H9 (cell line): Measurements from ENCODE around the gene CARD19. TPM values are rescaled to one million over a fixed set of nuclear protein-coding genes. Genes with fewer than 3 reads are reported as not detected.

Experiments used
- DNase-seq: peaks from one replicate; pipeline ENCODE4 v3.0.0-alpha.2; 2017
- H2AFZ ChIP-seq: one replicate; pipeline ENCODE4 v1.6.1; 2013; ENCODE audit warnings: mild to moderate bottlenecking, low read length, control low read depth, moderate library complexity
- H2AK5ac ChIP-seq: 2 replicates; pipeline ENCODE4 v1.6.1; 2013; ENCODE audit warnings: low read length, control low read depth, mixed read lengths; ENCODE audit not compliant: insufficient read length
- H2BK120ac ChIP-seq: one replicate; pipeline ENCODE4 v1.6.1; 2013; ENCODE audit warnings: low read depth, mild to moderate bottlenecking, low read length, control low read depth, inconsistent platforms; ENCODE audit not compliant: poor library complexity, severe bottlenecking
- H2BK12ac ChIP-seq: 2 replicates; pipeline ENCODE4 v1.6.1; 2013; ENCODE audit warnings: low read length, control low read depth, mixed read lengths, low read depth; ENCODE audit not compliant: insufficient read length
- H2BK15ac ChIP-seq: 2 replicates; pipeline ENCODE4 v1.6.1; 2013; ENCODE audit warnings: low read depth, low read length, control low read depth
- H2BK20ac ChIP-seq: one replicate; pipeline ENCODE4 v1.6.1; 2013; ENCODE audit warnings: low read depth, mild to moderate bottlenecking, low read length, control low read depth, inconsistent platforms; ENCODE audit not compliant: poor library complexity, severe bottlenecking
- H2BK5ac ChIP-seq: 2 replicates; pipeline ENCODE4 v1.6.1; 2013; ENCODE audit warnings: low read length, control low read depth, mixed read lengths; ENCODE audit not compliant: insufficient read length
- H3K14ac ChIP-seq: 2 replicates; pipeline ENCODE4 v1.6.1; 2013; ENCODE audit warnings: low read length, control low read depth; ENCODE audit not compliant: insufficient read depth
- H3K18ac ChIP-seq: 2 replicates; pipeline ENCODE4 v1.6.1; 2013; ENCODE audit warnings: low read depth, mild to moderate bottlenecking, mixed read lengths, low read length, control low read depth; ENCODE audit not compliant: insufficient read length
- H3K23ac ChIP-seq: 2 replicates; pipeline ENCODE4 v1.6.1; 2013; ENCODE audit warnings: low read length, control low read depth, mixed read lengths, low read depth; ENCODE audit not compliant: insufficient read length
- H3K23me2 ChIP-seq: 2 replicates; pipeline ENCODE4 v1.6.1; 2013; ENCODE audit warnings: low read depth, mild to moderate bottlenecking, mixed read lengths, low read length, control low read depth; ENCODE audit not compliant: insufficient read length, poor library complexity, severe bottlenecking
- H3K27ac ChIP-seq: 2 replicates; pipeline ENCODE4 v1.5.1; 2013; ENCODE audit warnings: low read length, control low read depth, mixed read lengths, low read depth; ENCODE audit not compliant: insufficient read length
- H3K27me3 ChIP-seq: 2 replicates; pipeline ENCODE4 v1.6.1; 2013; ENCODE audit warnings: low read length, control low read depth, inconsistent platforms; ENCODE audit not compliant: insufficient read depth
- H3K4ac ChIP-seq: 2 replicates; pipeline ENCODE4 v1.6.1; 2013; ENCODE audit warnings: low read depth, mild to moderate bottlenecking, control low read depth, inconsistent platforms, low read length, moderate library complexity
- H3K4me1 ChIP-seq: 2 replicates; pipeline ENCODE4 v1.6.1; 2013; ENCODE audit warnings: low read length, control low read depth, inconsistent platforms; ENCODE audit not compliant: insufficient read depth
- H3K4me2 ChIP-seq: 2 replicates; pipeline ENCODE4 v1.6.1; 2013; ENCODE audit warnings: low read length, control low read depth, mixed read lengths; ENCODE audit not compliant: insufficient read length, insufficient read depth
- H3K56ac ChIP-seq: 2 replicates; pipeline ENCODE4 v1.6.1; 2013; ENCODE audit warnings: low read depth, mild to moderate bottlenecking, mixed read lengths, low read length, control low read depth; ENCODE audit not compliant: insufficient read length
- H3K79me1 ChIP-seq: 2 replicates; pipeline ENCODE4 v1.6.1; 2013; ENCODE audit warnings: low read depth, mild to moderate bottlenecking, moderate library complexity, low read length, control low read depth, inconsistent platforms; ENCODE audit not compliant: insufficient read depth, poor library complexity, severe bottlenecking
- H3K79me2 ChIP-seq: 2 replicates; pipeline ENCODE4 v1.6.1; 2013; ENCODE audit warnings: low read length, control low read depth, inconsistent platforms; ENCODE audit not compliant: insufficient read depth
- H3K9ac ChIP-seq: 2 replicates; pipeline ENCODE4 v1.6.1; 2013; ENCODE audit warnings: low read length, control low read depth, mixed read lengths; ENCODE audit not compliant: insufficient read length; ENCODE audit errors: extremely low read depth
- H3K9me3 ChIP-seq: one replicate; pipeline ENCODE4 v1.6.1; 2013; ENCODE audit warnings: low read depth, low read length, inconsistent platforms; ENCODE audit not compliant: control insufficient read depth
- H3T11ph ChIP-seq: one replicate; pipeline ENCODE4 v1.6.1; 2013; ENCODE audit warnings: mild to moderate bottlenecking, low read length, control low read depth, inconsistent platforms
- H4K20me1 ChIP-seq: one replicate; pipeline ENCODE4 v1.6.1; 2013; ENCODE audit not compliant: control insufficient read depth, insufficient read length, insufficient read depth
- H4K5ac ChIP-seq: 2 replicates; pipeline ENCODE4 v1.6.1; 2013; ENCODE audit warnings: low read depth, mild to moderate bottlenecking, mixed read lengths, low read length, control low read depth; ENCODE audit not compliant: insufficient read length
- H4K8ac ChIP-seq: replicated peaks from 2 replicates; pipeline ENCODE4 v1.6.1; 2013; ENCODE audit warnings: low read length, control low read depth, mixed read lengths, low read depth; ENCODE audit not compliant: insufficient read length
- H4K91ac ChIP-seq: 2 replicates; pipeline ENCODE4 v1.6.1; 2013; ENCODE audit warnings: low read depth, mild to moderate bottlenecking, moderate library complexity, mixed read lengths, low read length, control low read depth; ENCODE audit not compliant: insufficient read length
- H3K27ac Mint-ChIP-seq, 3 experiments: 2 replicates in 2 of 3; 3 replicates in 1 of 3; pipeline ENCODE4 v1.8.0; 2020 to 2021; ENCODE audit warnings: mixed read lengths in 3 of 3, mild to moderate bottlenecking in 1 of 3, moderate library complexity in 1 of 3
- H3K27me3 Mint-ChIP-seq: 2 replicates; pipeline ENCODE4 v1.8.0; 2021; ENCODE audit warnings: low read depth, mild to moderate bottlenecking, moderate library complexity, mixed read lengths
- H3K36me3 Mint-ChIP-seq, 3 experiments: 2 replicates in 2 of 3; 3 replicates in 1 of 3; pipeline ENCODE4 v1.8.0; 2020 to 2021; ENCODE audit warnings: low read depth in 3 of 3, mixed read lengths in 3 of 3; ENCODE audit not compliant: insufficient read depth in 1 of 3
- H3K4me1 Mint-ChIP-seq, 2 experiments: 2 replicates each; pipeline ENCODE4 v1.8.0; 2020; ENCODE audit warnings: mixed read lengths in 2 of 2
- H3K4me3 Mint-ChIP-seq, 2 experiments: 2 replicates in 1 of 2; 3 replicates in 1 of 2; pipeline ENCODE4 v1.8.0; 2020 to 2021; ENCODE audit warnings: mild to moderate bottlenecking in 2 of 2, mixed read lengths in 2 of 2, moderate library complexity in 1 of 2
- H3K9me3 Mint-ChIP-seq, 2 experiments: 2 replicates in 1 of 2; 3 replicates in 1 of 2; pipeline ENCODE4 v1.8.0; 2020; ENCODE audit warnings: mild to moderate bottlenecking in 2 of 2, mixed read lengths in 2 of 2, moderate library complexity in 1 of 2
- CTCF ChIP-seq: fragments of 200-600 bp; sonication (generic); conservative IDR thresholded peaks from 3 replicates; pipeline ENCODE4 v1.8.0; 2021; ENCODE audit warnings: antibody characterized with exemption, mild to moderate bottlenecking
- WGBS: extraction: QIAGEN DNeasy Blood & Tissue Kit; methylation state at CpG from one replicate; pipeline ENCODE4 v1.1.7; 2013; ENCODE audit warnings: missing lambda C conversion rate, low lambda C conversion rate, mixed read lengths; ENCODE audit not compliant: insufficient read length; ENCODE audit errors: extremely low coverage; 5-methylcytosine and 5-hydroxymethylcytosine counted together
- total RNA-seq: library from RNA; stranded (reverse); gene quantifications from 2 replicates; pipeline ENCODE4 v1.2.1, GENCODE V29; 2021

Gene CARD19
- total RNA-seq, 1 experiment from 2014 or later = 21.4 TPM

- Mint-ChIP-seq H3K9me3 (peaks cover 6 to 9% of the 10 kb centered on the region in 2 experiments; a peak in 4 of 5 replicates), H3K4me3 (no peak overlapping the region), H3K4me1 (0 out of 4 replicates have a peak, but pooled peaks cover 0 to 3% of the 10 kb centered on the region in 2 experiments), H3K27ac (peak overlapping the region in 2 of 3 experiments; percentile 7 to 54; a peak in 2 of 7 replicates), H3K36me3 (peaks cover 11 to 17% (median 16%) of the 10 kb centered on the region in 3 experiments), H3K27me3 (no peaks in the 10 kb centered on the region)
- Histone ChIP-seq H4K8ac (no peak overlapping the region), H3K79me1 (no peaks in the 10 kb centered on the region), H3K9me3 (no peaks in the 10 kb centered on the region), H3K4me1 (no peaks in the 10 kb centered on the region), H3K9ac (no peak overlapping the region), H2AFZ (no peak overlapping the region), H3K27ac (no peak overlapping the region), H3K27me3 (no peaks in the 10 kb centered on the region), H3K56ac (no peak overlapping the region), H4K20me1 (no peaks in the 10 kb centered on the region), H3K23me2 (no peaks in the 10 kb centered on the region), H3K4me2 (no peak overlapping the region), H2BK20ac (no peak overlapping the region), H3T11ph (no peak overlapping the region), H2BK120ac (no peak overlapping the region), H4K5ac (no peak overlapping the region), H4K91ac (no peak overlapping the region), H3K79me2 (no peaks in the 10 kb centered on the region), H3K4ac (no peak overlapping the region), H2BK15ac (no peak overlapping the region), H2BK5ac (no peak overlapping the region), H3K14ac (no peak overlapping the region; the same call in 1 of the 2 replicates), H2AK5ac (no peak overlapping the region), H2BK12ac (no peak overlapping the region), H3K23ac (no peak overlapping the region), H3K18ac (no peak overlapping the region)
- no peak for DNase-seq
- WGBS = no CpG with 5 or more reads among the region's 8 CpGs
- no peak for TF ChIP-seq CTCF
Measured at GRCh38 chr9:93083592-93084470, 12.2 kb upstream of the CARD19 start.
